Neural crest cell (in vitro differentiated cells): ENCODE results near the gene SMC1A. TPM values are rescaled to one million over a fixed set of nuclear protein-coding genes. Genes with fewer than 3 reads are reported as not detected.
A peak's percentile ranks its signal among the peaks of the same experiment; 100 is the strongest.

Source experiments
- DNase-seq: peaks from one replicate; pipeline ENCODE4 v3.0.0; 2021; ENCODE audit warnings: low read depth, mixed read lengths, low spot score
- H3K27ac Mint-ChIP-seq: one replicate; pipeline ENCODE4 v1.8.0; 2021; ENCODE audit warnings: mild to moderate bottlenecking, mixed read lengths; ENCODE audit not compliant: unreplicated experiment
- H3K27me3 Mint-ChIP-seq: 2 replicates; pipeline ENCODE4 v1.8.0; 2021; ENCODE audit warnings: low read depth, mild to moderate bottlenecking, mixed read lengths
- H3K36me3 Mint-ChIP-seq: 2 replicates; pipeline ENCODE4 v1.8.0; 2021; ENCODE audit warnings: low read depth, mild to moderate bottlenecking, mixed read lengths
- H3K4me1 Mint-ChIP-seq: 2 replicates; pipeline ENCODE4 v1.8.0; 2021; ENCODE audit warnings: mixed read lengths
- H3K4me3 Mint-ChIP-seq: one replicate; pipeline ENCODE4 v1.8.0; 2021; ENCODE audit warnings: mild to moderate bottlenecking, mixed read lengths
- H3K9me3 Mint-ChIP-seq: 2 replicates; pipeline ENCODE4 v1.8.0; 2021; ENCODE audit warnings: mixed read lengths
- CTCF ChIP-seq: fragments of 200-600 bp; sonication (generic); conservative IDR thresholded peaks from 2 replicates; pipeline ENCODE4 v1.5.0; 2021; ENCODE audit warnings: antibody characterized with exemption, mild to moderate bottlenecking
- microRNA-seq: library from miRNA; unstranded; fragments of <30 nt; microRNA quantifications from one replicate; pipeline ENCODE4, GENCODE V29; 2020
- total RNA-seq: library from RNA; stranded (reverse); gene quantifications from 2 replicates; pipeline ENCODE4 v1.2.1, GENCODE V29; 2021

The SMC1A gene
- total RNA-seq, 1 donor from 2014 or later = 129 TPM

- Mint-ChIP-seq H3K27ac (no peak overlapping the region), H3K4me1 (no peaks in the 10 kb centered on the region), H3K36me3 (no peaks in the 10 kb centered on the region)
Observed at GRCh38 chrX:53337101-53337500, 85.4 kb downstream of the SMC1A start.

GRCh38 chrX:53333853-53334252 is 88.6 kb downstream of the SMC1A start:
- peaks cover 2% of the 10 kb centered on the region for H3K9me3 Mint-ChIP-seq
- no peak for TF ChIP-seq CTCF

More at GRCh38 chrX:53337101-53337500, 85.4 kb downstream of the SMC1A start:
- DNase-seq = no peak
- Mint-ChIP-seq H3K27me3 (peaks cover 20% of the 10 kb centered on the region), H3K4me3 (no peak overlapping the region), H3K9me3 (peaks cover 2% of the 10 kb centered on the region)
- TF ChIP-seq CTCF = no peak

DNA sequence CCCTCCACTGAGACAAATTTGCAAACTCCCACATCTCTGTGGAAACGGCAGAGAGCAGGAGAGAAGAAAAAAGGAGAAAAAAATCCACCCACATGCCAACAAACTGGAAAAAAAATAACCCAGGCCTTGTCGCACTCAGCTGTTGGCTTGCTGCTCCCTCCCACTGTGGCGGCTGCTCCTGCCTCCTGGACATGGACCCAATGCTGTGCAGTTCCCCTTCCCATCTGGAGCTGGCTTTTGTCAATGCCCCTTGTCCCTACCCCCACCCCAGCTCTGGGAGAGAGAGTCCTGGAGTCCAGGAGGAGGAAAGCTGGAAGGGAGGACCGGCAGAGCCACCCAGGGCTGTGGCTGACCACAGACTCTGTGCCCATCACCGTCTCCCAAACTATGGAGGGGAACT is 90.2 kb downstream of the SMC1A start:
- H3K27ac Mint-ChIP-seq = no peak overlapping the region
- no peak for TF ChIP-seq CTCF
- peaks cover 2% of the 10 kb centered on the region for H3K9me3 Mint-ChIP-seq
- DNase-seq = no peak
- H3K4me1 Mint-ChIP-seq = no peaks in the 10 kb centered on the region
- H3K36me3 Mint-ChIP-seq = no peaks in the 10 kb centered on the region
- H3K27me3 Mint-ChIP-seq = peaks cover 38% of the 10 kb centered on the region
- no peak overlapping the region for H3K4me3 Mint-ChIP-seq

More at GRCh38 chrX:53333853-53334252, 88.6 kb downstream of the SMC1A start:
- Mint-ChIP-seq H3K36me3 (no peaks in the 10 kb centered on the region), H3K4me3 (no peak overlapping the region), H3K27me3 (peaks cover 26% of the 10 kb centered on the region), H3K4me1 (no peaks in the 10 kb centered on the region), H3K27ac (no peak overlapping the region)
- no peak for DNase-seq

DNA sequence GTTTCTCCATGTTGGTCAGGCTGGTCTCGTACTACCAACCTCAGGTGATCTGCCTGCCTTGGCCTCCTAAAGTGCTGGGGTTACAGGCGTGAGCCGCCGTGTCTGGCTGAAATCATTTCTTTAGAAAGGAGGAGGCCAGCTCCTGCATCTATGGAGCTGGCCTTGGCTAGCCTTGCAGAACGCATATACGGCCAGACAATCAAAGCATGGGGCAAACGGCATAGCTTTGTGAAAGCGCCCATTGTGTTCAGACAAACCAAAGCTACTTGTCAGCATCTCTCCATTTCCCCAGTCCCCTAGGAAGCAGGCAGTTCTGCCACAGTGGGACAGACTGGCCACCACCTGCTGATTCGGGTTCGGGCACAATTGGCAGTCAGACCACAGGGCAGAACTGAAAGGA is 92.1 kb downstream of the SMC1A start:
- no peaks in the 10 kb centered on the region for H3K4me1 Mint-ChIP-seq

GRCh38 chrX:53324803-53325202 is 97.7 kb downstream of the SMC1A start:
- TF ChIP-seq CTCF = no peak
- Mint-ChIP-seq H3K9me3 (peaks cover 6% of the 10 kb centered on the region), H3K27ac (no peak overlapping the region), H3K27me3 (peaks cover 75% of the 10 kb centered on the region), H3K36me3 (peaks cover 2% of the 10 kb centered on the region), H3K4me1 (peaks cover 8% of the 10 kb centered on the region), H3K4me3 (no peak overlapping the region)
- no peak for DNase-seq

More for the DNA sequence above, 92.1 kb downstream of the SMC1A start:
- H3K9me3 Mint-ChIP-seq = peaks cover 2% of the 10 kb centered on the region
- no peak overlapping the region for H3K27ac Mint-ChIP-seq
- peaks cover 54% of the 10 kb centered on the region for H3K27me3 Mint-ChIP-seq
- no peaks in the 10 kb centered on the region for H3K36me3 Mint-ChIP-seq
- no peak for DNase-seq
- H3K4me3 Mint-ChIP-seq = no peak overlapping the region
- TF ChIP-seq CTCF = no peak

Small RNA genes lying within 50 kb of the gene (microRNA-seq; reads per million reads assigned to microRNA genes)
- 5.9 reads per million, percentile 3 among the genes with 10 or more reads in this experiment for gene MIR6857

Other genes starting within 250 kb of the SMC1A start
- 94.9 and 98.7 TPM in 2 replicates for gene KDM5C, start 197.4 kb downstream of the SMC1A start, total RNA-seq
- gene IQSEC2, start 141.1 kb downstream of the SMC1A start, total RNA-seq = 0.96 and 1.7 TPM in 2 replicates
- 1.3 and 1.5 TPM in 2 replicates for gene RIBC1, start 219 bp upstream of the SMC1A start, total RNA-seq
- gene HSD17B10, start 11.7 kb upstream of the SMC1A start, total RNA-seq = 135 and 137 TPM in 2 replicates